ENCODE results near the gene ALDH16A1.

DNA sequence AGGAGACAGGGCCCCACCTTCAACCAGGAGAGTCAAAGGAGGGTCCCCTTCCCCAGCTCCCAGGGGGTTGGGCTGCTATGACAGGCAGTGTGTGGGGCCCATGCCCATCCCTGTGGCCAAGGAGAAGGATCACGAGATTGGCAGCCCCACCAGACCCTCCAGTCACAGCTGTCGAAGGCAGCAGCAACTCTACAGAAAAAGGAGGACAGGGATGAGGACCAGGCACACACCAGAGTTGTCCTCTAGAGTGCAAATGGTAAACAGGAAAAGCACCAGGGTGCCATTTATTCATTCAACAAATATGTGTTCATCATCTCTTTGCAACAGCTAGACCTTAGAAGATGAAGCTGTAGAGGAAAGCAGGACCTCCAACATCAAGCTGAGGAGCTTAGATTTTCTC lies 33.9 kb upstream of the ALDH16A1 start:
- TF ChIP-seq, protein P1, sequence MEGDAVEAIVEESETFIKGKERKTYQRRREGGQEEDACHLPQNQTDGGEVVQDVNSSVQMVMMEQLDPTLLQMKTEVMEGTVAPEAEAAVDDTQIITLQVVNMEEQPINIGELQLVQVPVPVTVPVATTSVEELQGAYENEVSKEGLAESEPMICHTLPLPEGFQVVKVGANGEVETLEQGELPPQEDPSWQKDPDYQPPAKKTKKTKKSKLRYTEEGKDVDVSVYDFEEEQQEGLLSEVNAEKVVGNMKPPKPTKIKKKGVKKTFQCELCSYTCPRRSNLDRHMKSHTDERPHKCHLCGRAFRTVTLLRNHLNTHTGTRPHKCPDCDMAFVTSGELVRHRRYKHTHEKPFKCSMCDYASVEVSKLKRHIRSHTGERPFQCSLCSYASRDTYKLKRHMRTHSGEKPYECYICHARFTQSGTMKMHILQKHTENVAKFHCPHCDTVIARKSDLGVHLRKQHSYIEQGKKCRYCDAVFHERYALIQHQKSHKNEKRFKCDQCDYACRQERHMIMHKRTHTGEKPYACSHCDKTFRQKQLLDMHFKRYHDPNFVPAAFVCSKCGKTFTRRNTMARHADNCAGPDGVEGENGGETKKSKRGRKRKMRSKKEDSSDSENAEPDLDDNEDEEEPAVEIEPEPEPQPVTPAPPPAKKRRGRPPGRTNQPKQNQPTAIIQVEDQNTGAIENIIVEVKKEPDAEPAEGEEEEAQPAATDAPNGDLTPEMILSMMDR (conservative IDR thresholded peaks at IDR 0.05): no peak
- no peak for TF ChIP-seq EZH2 (IDR thresholded peaks at IDR 0.05; ENCODE audit: low read depth)
